CD4-positive, alpha-beta T cell treated with Interleukin-4 for 1 hour (primary cell): ENCODE measurements around the gene TCFL5.
"Not testable (repeated sequence)": the region's sequence is repeated elsewhere in the genome, so short reads cannot be mapped to it uniquely, and the experiment has no call there.

Source experiments
- DNase-seq, 2 donors: peaks; one replicate each; pipeline ENCODE4 v3.0.0-alpha.2; 2020 to 2022

The TCFL5 gene

DNA sequence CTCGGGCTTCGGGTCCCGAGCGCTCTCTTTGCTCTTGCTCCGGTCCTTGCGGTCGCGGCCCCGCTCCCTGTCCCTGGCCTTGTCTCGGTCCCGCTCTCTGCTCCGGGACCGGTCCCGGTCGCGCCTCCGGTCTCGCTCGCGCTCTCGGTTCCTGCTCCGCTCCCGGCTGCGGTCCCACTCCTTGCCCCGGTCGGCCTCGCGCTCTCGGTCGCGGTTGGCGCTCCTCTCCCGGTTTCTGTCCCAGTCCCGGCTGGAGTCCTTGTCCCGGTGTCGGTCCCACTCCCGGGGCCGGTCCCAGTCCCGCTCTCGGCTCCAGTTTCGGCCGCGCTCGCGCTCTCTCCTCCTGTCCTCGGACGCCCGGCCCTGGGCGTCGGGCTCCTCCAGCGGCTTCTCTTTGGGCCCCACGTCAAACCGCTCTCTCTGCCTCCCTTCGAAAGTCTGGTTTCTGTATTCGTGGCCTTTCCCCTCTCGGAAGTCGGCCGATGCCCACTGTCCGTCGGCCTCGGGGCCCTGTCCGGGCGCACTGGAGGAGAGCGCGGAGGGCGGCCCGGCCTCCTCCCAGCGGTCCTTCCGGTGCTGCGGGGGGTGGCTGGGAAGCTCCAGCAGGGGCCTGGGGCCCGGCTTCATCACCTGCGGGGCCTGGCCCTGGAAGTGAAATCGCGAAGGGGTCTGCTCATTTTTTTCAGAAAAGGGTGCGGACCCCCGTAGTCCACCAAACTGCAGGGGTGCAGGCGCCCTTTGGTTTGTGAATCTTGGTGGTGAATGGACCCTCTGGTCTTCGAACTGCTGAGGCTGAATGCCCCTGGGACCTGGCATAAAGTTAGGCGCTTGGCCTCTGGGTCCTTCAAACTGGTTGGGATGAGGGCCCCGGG is 17.9 kb upstream of the TCFL5 start:
- no peak for DNase-seq

DNA sequence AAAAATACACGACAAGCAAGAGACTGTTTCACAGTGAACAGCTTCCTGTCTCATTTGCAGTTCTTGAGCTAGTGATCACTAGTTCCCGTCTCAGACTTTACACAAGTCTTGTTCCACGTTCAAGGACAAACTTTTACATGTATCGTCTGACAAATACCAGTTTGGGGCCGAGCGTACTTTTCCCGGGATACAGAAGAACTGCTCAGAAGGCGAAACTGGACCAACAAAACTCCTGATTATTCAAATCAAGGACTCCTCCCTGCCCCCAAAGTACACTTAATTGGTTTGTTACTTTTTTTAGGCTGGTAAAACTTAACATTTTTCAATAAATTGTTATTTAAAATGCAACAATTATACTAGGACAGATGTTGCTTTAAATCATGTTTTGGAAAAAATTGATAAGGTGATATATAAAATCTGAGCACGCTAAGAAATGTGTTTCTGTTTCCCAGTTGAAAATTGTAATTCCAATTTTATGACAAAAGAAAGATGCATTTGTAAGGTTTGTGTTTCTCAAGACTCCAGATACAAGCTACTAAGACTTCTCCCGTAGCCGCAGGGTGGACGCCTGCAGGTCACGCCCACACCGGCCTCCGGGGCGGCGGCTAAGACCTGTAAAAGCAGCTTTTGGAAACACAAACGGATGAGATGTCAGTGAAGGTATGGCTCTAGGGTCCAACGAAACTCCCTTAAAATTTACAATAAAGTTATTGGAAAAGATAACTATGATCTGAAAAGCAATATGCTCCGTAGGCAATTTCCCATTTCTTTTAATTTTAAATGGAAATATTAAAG is 16.8 kb upstream of the TCFL5 start:
- DNase-seq = no peak

DNA sequence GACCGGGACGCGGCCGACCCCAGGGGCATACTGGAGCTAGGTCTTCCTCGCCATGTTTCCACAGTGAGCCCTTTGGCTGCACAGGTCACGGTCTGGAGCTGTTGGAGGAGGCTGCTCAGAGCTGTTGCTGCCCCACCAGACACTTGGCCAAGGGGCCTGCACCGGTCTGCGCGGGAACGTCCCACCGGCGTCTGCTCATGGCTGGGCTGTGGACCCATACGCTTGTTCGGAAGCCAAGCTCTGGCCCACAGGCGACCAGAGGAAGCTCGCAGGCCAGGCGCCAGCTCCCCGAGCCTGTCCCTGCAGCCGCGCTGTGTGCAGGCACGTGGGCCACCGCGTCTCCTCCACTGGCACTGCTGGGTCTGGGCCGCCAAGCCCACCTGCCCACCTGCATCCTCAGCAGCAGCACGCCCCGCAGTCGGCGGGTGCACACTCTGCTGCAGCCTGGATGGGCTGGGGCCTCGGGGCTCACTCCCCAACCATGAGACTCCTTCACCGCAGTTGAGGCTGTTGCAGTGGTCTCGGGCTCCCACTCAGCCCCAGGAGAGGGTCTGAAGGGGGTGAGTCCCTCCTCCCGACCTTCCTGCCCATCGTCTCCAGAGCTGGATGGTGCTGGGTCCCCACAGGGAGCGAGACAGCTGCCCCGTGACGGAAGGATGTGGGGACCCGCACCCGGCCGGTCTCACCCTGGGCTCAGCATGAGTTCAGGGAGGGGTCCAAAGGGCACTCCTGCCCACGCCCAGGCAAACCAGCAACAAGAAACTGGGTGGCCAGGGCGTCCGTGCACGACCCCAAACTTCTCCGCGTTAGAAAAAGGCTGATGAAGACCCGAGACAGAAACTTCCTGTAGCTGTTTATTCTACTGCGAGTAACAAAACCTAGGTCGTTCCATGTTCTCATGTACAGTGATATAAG is 15.5 kb upstream of the TCFL5 start:
- no peak for DNase-seq

DNA sequence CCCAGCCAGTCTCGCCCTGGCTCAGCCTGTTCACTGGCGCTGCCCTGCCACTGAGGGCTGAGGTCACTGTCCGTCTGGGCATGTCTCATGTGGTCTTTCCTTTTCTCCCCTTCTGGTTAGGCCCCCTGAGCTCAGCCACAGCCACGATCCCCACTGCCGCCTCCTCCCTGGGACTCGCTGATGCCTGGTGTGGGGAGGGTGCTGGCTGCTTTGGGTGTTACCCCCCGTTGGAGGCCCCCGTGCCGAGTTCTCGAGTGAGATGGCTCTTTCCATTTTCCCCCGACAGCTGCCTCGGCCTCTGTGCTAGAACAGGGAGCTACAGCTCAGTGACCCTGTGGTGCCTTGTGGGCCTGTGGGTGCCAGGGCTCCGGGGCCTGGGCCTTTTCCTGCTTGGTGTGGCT is 14.9 kb upstream of the TCFL5 start:
- no peak for DNase-seq

DNA sequence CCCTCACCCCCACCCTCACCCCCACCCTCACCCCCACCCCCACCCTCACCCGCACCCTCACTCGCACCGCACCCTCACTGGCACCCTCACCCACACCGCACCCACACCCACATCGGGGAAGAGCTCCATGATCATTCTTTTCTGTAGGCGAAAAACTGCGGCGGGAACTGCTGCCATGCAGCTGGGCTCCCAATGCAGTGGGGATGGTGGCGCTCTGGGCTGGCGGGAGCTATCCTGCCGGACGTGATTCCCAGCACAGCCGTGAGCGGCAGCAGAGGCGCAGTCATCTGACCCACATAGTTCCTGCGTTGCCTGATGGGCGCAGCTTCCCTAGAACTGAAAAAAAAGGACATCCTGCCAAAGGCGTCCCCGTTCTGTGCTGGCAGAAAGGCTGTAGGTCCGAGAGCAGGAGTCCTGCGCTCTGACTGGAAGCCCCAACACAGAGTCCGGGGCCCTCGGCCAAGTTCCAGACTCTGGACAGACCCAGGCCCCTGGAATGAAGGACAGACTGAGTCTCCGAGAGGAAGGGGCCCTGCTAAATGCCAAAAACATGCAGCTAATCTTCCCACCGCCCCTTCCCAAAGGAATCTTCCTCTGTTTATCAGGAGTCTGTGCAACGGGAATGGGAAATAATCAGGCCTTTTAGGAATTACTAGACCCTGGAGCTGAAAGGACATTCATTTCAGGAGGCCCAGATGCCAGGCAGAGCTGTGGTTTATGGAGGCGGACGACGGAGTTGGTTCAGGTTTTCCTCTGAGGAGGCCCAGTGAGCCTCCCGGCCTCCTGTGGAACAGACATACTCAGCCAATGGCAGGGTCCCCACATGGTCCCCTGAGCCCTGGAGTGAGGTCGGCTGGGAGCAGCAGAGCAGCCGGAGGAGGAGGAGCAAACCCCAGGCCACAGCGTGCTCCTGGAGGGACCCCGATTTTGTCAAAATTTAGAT is 14.1 kb upstream of the TCFL5 start:
- DNase-seq = no peak

DNA sequence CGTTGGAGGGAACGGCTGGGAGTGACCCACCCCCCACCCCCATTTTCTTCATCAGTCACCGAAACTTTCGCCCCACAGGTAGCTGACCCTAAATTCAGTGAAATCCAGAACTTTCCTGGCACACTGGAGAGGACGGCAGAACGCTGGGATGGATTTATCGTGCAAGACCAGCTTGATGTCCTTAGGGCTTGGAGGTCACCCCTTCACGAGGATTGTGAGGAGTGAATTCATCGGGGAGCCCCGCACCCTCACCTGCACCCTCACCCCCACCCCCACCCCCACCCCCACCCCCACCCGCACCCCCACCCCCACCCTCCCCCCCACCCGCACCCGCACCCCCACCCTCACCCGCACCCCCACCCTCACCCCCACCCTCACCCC is 13.3 kb upstream of the TCFL5 start:
- no peak for DNase-seq

DNA sequence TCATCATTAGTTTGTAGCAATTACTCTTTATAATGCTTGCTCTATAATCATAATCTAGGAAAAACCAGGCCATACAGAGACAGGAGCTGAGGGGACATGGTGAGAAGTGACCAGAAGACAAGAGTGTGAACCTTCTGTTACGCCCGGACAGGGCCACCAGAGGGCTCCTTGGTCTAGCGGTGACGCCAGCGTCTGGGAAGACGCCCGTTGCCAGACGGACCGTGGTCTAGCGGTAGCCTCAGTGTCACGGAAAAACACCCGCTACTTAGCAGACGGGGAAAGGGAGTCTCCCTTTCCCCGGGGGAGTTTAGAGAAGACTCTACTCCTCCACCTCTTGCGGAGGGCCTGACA is 12.0 kb upstream of the TCFL5 start:
- peak; percentile 36 to 45 for DNase-seq

DNA sequence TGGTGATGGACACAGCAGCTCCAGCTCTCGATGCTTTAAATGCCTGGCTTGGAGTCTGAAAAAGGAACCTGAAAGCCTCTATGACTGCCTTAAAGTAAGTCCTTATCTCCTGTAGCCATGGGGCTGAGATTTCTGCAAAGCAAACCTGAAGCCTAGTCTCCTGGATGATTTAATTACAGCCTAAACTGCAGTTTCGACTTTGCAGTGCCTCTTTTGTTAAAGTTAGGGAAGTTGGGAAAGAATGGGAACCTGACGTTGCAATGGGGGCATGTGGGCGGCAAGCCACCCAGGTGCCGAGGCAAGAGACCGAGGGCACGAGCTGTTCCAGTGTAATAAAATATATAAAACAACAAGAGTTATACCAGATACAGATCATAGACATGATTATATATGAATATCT is 11.7 kb upstream of the TCFL5 start:
- no peak for DNase-seq

DNA sequence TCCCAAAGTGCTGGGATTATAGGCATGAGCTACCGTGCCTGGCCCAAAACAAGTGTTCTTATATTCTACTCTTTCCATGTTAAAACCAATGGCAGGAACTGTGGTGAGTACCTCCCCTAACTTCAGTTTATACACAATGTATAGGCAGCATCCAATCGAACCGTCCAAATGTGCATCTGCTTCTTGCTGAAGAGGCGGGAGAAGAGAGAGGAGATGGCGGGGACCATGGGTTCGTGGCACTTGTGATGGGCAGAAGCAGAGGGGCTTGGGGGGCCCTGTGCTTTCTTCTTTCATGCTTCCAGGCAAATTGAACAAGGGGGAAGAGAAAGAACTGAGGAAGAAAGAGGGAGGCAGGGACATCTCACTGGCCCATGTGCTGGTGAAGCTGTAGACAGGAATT is 11.2 kb upstream of the TCFL5 start:
- no peak for DNase-seq

DNA sequence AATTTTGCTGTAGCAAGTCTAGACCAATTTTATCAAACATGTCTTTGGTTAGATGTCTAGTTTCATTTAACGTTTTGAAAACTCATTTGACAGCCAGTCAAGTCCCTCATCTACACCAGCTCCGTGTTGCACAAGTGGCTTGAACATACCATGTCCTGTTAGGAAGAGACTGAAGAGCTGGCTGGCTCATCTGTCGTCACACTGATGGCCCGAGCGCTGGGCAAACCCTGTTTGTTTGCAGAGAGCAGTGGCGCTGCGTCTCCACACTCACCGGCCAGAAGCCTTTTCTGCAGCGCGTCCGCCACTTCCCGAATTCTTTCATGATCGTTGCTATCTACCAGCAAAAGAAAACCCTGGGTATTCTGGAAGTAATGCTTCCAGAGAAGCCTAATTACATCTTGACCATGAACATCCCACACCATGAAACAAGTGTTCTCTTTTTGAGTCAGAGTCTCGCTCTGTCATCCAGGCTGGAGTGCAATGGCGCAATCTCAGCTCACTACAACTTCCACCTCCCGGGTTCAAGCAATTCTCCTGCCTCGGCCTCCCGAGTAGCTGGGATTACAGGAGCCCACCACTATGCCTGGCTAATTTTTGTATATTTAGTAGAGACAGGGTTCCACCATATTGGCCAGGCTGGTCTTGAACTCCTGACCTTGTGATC is 10.7 kb upstream of the TCFL5 start:
- DNase-seq = no peak

DNA sequence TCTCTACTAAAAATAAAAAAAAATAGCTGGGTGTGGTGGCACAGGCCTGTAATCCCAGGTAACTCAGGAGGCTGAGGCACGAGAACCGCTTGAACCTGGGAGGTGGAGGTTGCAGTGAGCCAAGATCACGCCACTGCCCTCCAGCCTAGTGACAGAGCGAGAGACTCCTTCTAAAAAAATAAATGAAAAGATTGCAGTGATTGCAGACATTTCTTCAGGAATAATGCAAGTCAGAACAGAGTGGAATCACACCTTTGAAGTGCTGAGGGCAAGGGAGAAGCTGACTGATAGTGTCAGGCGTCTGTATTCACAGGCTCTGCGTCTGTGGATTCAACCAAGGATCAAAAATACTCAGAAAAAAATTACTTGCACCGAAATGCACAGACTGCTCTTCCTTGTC is 2.6 kb upstream of the TCFL5 start:
- no peak for DNase-seq

DNA sequence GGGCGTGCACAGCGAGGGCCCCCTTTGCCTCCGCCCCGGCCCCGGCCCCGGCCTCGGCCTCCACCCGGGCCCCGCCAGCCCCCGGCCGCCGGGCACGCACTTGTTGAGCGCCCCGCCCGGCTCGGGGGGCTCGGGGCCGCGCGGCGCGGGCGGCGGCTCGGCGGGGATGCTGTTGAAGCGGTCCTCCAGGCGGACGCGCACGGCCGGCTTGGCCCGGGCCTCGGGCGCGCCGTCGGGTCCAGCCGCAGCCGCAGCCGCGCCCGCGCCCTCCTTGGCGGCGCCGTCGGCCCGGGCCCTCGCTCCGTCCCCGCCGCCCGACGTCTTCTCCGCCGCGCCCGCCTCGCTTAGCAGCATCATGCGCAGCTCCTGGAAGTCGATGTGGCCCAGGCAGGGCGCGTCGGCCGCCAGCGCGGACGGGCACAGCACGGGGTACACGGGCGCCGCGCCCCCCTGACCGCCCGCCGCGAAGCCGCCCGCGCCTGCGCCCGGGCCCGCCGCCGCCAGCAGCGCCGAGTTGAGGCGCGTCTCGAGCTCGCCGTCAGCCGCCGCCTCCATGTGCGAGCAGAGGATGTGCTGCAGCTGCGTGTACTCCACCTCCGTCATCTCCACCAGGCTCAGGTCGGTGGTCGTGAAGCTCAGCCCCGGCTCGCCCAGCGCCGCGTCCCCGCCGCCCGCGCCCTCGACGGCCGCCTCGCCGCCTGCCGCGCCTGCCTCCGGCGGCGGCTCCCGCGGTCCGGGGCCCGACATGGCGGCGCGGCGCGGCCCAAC is 514 bp downstream of the TCFL5 start:
- peak; percentile 48 to 51 for DNase-seq

DNA sequence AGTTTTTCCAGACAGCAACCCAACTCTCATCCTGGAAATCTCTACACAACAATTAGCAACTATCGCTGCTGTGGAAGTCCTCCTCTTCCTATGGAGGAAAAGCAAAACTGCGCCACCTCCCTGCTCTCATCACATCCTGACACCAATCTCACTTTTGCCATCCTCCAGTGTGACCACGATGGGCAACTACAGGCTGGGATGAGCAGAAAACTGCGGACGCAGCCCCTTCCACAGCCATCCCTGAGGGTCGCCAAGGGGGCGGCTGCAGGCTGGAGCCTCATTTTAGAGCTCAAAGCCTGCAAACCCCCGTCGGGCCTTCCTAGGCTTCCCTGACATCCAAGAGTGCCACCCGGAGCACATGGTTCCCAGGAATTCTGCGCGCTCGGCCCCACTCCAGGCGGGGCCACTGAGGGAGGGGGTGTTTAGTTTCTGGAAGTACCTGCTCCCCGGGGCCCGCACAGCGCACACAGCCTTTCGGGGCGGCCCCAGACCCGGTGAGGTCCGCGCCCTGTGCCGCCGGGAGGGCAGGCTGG is 1.2 kb downstream of the TCFL5 start:
- no peak for DNase-seq

DNA sequence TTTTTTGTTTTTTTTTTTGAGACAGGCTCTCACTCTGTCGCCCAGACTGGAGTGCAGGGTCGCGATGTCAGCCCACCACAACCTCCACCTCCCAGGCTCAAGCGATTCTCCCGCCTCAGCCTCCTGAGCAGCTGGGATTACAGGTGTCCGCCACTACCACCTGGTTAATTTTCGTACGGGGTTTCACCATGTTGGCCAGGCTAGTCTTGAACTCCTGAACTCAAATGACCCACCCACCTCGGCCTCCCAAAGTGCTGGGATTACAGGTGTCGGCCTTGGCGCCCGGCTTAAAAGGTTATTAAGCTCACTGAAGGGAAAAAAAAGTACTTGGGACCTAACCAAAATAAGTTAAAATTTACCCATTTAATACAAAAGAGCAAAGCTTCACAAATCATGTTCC is 1.9 kb downstream of the TCFL5 start:
- no peak for DNase-seq

DNA sequence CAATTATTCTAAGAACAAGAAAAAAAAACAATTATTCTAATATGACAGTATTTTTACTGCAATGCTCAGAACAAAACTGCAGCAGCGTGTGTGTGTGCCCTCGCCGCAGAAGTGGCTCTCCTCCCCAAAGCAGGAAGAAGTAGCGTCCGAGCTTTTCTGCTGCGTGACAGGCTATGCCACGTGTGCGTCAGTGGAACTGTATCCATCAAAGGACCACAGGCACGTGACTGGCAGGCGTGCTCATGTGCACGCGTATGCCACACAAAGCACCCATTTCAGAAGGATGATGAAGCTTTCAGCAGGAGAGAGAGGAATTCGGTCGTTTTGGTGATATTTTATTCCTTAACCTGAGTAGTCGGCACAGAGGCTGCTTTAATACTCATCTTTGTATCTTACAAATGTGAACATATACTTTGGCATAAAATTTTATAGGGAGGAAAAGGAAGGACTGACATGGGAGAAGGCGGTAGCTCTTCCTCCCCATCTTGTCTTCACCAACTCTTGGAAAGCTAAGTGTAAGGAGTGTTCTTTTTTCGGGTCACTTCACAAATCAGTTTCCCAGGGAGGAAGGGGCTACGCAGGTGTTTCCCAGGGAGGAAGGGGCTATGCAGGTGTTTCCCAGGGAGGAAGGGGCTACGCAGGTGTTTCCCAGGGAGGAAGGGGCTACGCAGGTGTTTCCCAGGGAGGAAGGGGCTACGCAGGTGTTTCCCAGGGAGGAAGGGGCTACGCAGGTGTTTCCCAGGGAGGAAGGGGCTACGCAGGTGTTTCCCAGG is 3.4 kb downstream of the TCFL5 start:
- DNase-seq = peak in 1 of 2 donors; percentile 47

DNA sequence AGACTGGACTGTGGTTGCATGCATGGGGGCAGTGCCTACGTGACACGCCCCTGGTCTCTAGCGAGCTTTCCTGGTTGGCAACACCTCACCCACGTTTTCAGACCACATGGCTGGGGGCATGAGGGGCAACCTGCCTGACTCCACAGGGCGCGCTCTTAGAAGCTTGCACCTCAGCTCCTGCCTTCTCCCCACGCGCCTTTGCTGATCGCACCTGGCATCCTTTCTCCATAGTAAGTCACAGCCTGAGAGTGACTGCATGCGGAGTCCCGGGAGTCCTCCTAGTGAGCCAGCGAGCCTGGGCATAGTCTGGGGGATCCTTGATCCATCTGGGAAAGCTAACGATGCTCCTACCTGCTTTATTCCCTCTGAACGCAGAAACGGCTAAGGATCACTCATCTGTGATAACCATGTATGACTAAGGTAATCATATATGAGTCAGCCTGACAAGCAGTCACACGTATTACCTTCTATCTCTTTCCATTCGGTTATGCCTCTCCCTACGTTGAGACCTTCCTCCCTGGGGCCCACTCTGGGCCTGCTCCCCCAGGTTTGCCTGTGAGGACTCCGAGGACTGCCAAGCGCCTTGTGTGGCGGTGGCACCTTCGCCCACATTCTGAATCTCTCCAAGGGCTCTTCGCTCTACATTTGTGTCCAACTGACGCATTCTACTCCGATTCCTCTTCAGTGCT is 4.5 kb downstream of the TCFL5 start:
- no peak for DNase-seq

DNA sequence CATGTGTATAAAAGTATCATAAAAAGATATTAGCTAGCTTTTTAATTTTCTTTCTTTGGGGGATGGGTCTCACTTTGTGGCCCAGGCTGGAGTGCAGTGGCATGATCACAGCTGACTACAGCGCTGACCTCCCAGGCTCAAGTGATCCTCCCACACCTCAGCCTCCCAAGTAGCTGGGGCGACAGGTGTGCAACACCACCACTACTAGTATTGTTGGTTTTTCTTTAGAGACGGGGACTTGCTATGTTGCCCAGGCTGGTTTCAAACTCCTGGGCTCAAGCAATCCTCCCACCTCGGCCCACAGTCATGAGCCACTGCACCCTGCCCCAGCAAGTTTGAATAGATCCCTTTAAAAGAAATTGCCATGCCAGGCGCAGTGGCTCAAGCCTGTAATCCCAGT is 6.5 kb downstream of the TCFL5 start:
- no peak for DNase-seq

DNA sequence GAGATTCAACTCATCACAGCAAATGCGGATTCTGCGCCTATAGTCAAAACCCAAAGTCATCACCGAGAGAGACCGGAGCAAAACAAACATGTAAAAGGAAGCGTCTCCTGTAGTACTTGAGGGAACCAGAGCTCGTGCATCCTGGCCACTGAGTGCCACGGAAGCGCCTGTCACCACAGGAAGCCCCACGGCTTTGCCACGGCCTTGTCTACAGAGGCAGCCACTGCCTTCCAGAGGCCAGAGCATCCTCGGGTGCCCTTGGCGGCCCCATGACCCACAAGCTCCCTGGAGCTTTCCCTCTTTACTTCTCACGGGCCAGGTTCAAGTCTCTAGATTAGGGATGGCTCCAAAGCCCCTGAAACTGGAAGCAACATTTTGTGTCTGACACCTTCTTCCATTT is 7.5 kb downstream of the TCFL5 start:
- DNase-seq = no peak

DNA sequence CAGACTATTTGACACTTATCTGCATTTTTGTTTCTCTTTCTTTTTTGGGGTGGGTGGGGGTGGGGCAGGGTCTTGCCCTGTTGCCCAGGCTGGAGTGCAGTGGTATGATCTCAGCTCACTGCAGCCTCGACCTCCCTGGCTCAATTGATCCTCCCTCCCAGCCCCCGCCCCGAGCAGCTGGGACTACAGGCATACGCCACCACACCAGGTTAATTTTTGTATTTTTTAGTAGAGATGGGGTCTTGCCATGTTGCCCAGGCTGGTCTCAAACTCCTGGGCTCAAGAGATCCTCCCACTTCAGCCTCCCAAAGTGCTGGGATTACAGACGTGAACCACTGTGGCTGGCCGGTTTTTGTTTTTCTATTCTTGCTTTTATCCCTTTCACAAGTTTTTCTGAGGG is 8.3 kb downstream of the TCFL5 start:
- DNase-seq = not testable (repeated sequence)
